Measurements from ENCODE around the gene SLC39A11.

- TF ChIP-seq POLR2A (IDR thresholded peaks at IDR 0.05) = no peak
- TF ChIP-seq POLR2AphosphoS5 (IDR thresholded peaks at IDR 0.05) = no peak
Observed at GRCh38 chr17:72611172-72611571, 481.3 kb downstream of the SLC39A11 start.
